Cardiac fibroblast (primary cell): ENCODE measurements around the gene NID2.

Experiments
- DNase-seq, 2 donors: peaks; one replicate each; pipeline versions ENCODE4 v3.0.0 to v3.0.0-alpha.2; 2010; ENCODE audit warnings: low read depth in 2 of 2
- H3K4me3 ChIP-seq, 2 donors: replicated peaks in 1 of 2; 1 replicate in 1 of 2; 2 replicates in 1 of 2; pipeline ENCODE4 v1.5.1; 2011; ENCODE audit warnings: low read depth in 2 of 2, low read length in 2 of 2, mild to moderate bottlenecking in 2 of 2, moderate library complexity in 1 of 2
- CTCF ChIP-seq: IDR thresholded peaks from one replicate; pipeline ENCODE4 v1.5.1; 2011; ENCODE audit warnings: low read depth, mild to moderate bottlenecking, low read length, inconsistent platforms

Gene NID2

GRCh38 chr14:52069307-52070050 lies 620 bp upstream of the NID2 start:
- no peak for TF ChIP-seq CTCF
- DNase-seq: peak; percentile 59 to 71
- peak overlapping the region; percentile 81 to 95 for H3K4me3 ChIP-seq

- peak; percentile 43 to 61 for DNase-seq
- peak overlapping the region; percentile 81 to 95 for H3K4me3 ChIP-seq
- no peak for TF ChIP-seq CTCF
These were observed 815 bp downstream of the NID2 start for GRCh38 chr14:52067873-52068614.

GRCh38 chr14:52064174-52064573 lies 4.7 kb downstream of the NID2 start:
- H3K4me3 ChIP-seq: no peak overlapping the region
- no peak for DNase-seq
- TF ChIP-seq CTCF: no peak

GRCh38 chr14:52063052-52063462 lies 5.8 kb downstream of the NID2 start:
- H3K4me3 ChIP-seq: peak overlapping the region in 1 of 2 donors; percentile 8
- DNase-seq: peak in 1 of 2 donors; percentile 80
- TF ChIP-seq CTCF: no peak

- TF ChIP-seq CTCF: no peak
- no peak overlapping the region for H3K4me3 ChIP-seq
These were observed 7.0 kb downstream of the NID2 start for GRCh38 chr14:52061890-52062289.

GRCh38 chr14:52061390-52061789 lies 7.5 kb downstream of the NID2 start:
- H3K4me3 ChIP-seq: no peak overlapping the region
- DNase-seq: peak in 1 of 2 donors; percentile 59
- no peak for TF ChIP-seq CTCF

More at GRCh38 chr14:52061890-52062289, 7.0 kb downstream of the NID2 start:
- no peak for DNase-seq
